Measurements from ENCODE around the gene MUC15. TPM values are rescaled to one million over a fixed set of nuclear protein-coding genes. Genes with fewer than 3 reads are reported as not detected.

MUC15 gene
- total RNA-seq, 1 experiment from 2014 or later: not detected

- no peak for TF ChIP-seq EZH2phosphoT487 (IDR thresholded peaks at IDR 0.05; ENCODE audit: borderline replicate concordance, low read length)
- no peak for TF ChIP-seq EZH2 (IDR thresholded peaks at IDR 0.05; ENCODE audit: low read length, unreplicated experiment)
- no peak for TF ChIP-seq CTCF (conservative IDR thresholded peaks at IDR 0.05; ENCODE audit: low read depth, low read length)
- no peak overlapping the region for H3K9ac ChIP-seq (ENCODE audit: low read length)
- H3K4me2 ChIP-seq (ENCODE audit: low read length): no peak overlapping the region
- intact Hi-C loops (cut with micrococcal nuclease): no loop called here
- no peaks in the 10 kb centered on the region for H3F3A ChIP-seq (ENCODE audit: low read length, unreplicated experiment)
- DNase-seq: no peak
- ChIA-PET POLR2A (ENCODE audit: unreplicated experiment) (no interaction called here), CTCF (interaction anchor here (0.6 kb wide), 1 partner anchor 48 kb away, joined by 4 read pairs; no protein-coding TSS in a partner anchor)
- H3K9me3 ChIP-seq (ENCODE audit: low read length): no peaks in the 10 kb centered on the region
- H3K36me3 ChIP-seq (ENCODE audit: low read depth, low read length): no peaks in the 10 kb centered on the region
- no peak for ATAC-seq
- no peak overlapping the region for H2AFZ ChIP-seq (ENCODE audit: low read length)
- H3K9me2 ChIP-seq (replicated peaks; ENCODE audit: low read length): no peaks in the 10 kb centered on the region
- no peak overlapping the region for H3K27ac ChIP-seq (ENCODE audit: low read length)
- H3K79me2 ChIP-seq (ENCODE audit: low read length): no peaks in the 10 kb centered on the region
- no TSS peak for BruUV-seq (replicated peaks)
- H3K4me3 ChIP-seq (ENCODE audit: low read length): no peak overlapping the region
- no peaks in the 10 kb centered on the region for H4K20me1 ChIP-seq (ENCODE audit: low read length)
- peaks cover 30% of the 10 kb centered on the region for H3K27me3 ChIP-seq (ENCODE audit: low read length)
- no peaks in the 10 kb centered on the region for H3K4me1 ChIP-seq (ENCODE audit: insufficient read depth, low read length)
These were observed 823 bp upstream of the MUC15 start for GRCh38 chr11:26572770-26573402.

GRCh38 chr11:26569646-26570045 lies 2.4 kb downstream of the MUC15 start:
- Histone ChIP-seq H3K9me2 (replicated peaks; ENCODE audit: low read length) (no peaks in the 10 kb centered on the region), H3F3A (ENCODE audit: low read length, unreplicated experiment) (no peaks in the 10 kb centered on the region), H3K79me2 (ENCODE audit: low read length) (no peaks in the 10 kb centered on the region), H4K20me1 (ENCODE audit: low read length) (no peaks in the 10 kb centered on the region), H3K27ac (ENCODE audit: low read length) (no peak overlapping the region), H3K4me3 (ENCODE audit: low read length) (no peak overlapping the region), H3K4me2 (ENCODE audit: low read length) (no peak overlapping the region), H3K27me3 (ENCODE audit: low read length) (peaks cover 30% of the 10 kb centered on the region), H2AFZ (ENCODE audit: low read length) (no peak overlapping the region), H3K4me1 (ENCODE audit: insufficient read depth, low read length) (no peaks in the 10 kb centered on the region), H3K36me3 (ENCODE audit: low read depth, low read length) (no peaks in the 10 kb centered on the region), H3K9ac (ENCODE audit: low read length) (no peak overlapping the region), H3K9me3 (ENCODE audit: low read length) (no peaks in the 10 kb centered on the region)
- CTCF ChIA-PET: no interaction called here
- BruUV-seq (replicated peaks): no TSS peak
- TF ChIP-seq EZH2 (IDR thresholded peaks at IDR 0.05; ENCODE audit: low read length, unreplicated experiment) (no peak), EZH2phosphoT487 (IDR thresholded peaks at IDR 0.05; ENCODE audit: borderline replicate concordance, low read length) (no peak), CTCF (conservative IDR thresholded peaks at IDR 0.05; ENCODE audit: low read depth, low read length) (no peak)
- DNase-seq (no peak), ATAC-seq (no peak)
- intact Hi-C loops (cut with micrococcal nuclease): no loop called here
- POLR2A ChIA-PET (ENCODE audit: unreplicated experiment): no interaction called here

GRCh38 chr11:26558190-26558589 lies 13.9 kb downstream of the MUC15 start:
- H3K27ac ChIP-seq (ENCODE audit: low read length): no peak overlapping the region
- intact Hi-C loops (cut with micrococcal nuclease): no loop called here
- no peaks in the 10 kb centered on the region for H3K79me2 ChIP-seq (ENCODE audit: low read length)
- ATAC-seq: no peak
- H3K9me3 ChIP-seq (ENCODE audit: low read length): no peaks in the 10 kb centered on the region
- peaks cover 20% of the 10 kb centered on the region for H3K27me3 ChIP-seq (ENCODE audit: low read length)
- H3K9me2 ChIP-seq (replicated peaks; ENCODE audit: low read length): no peaks in the 10 kb centered on the region
- no peak overlapping the region for H3K9ac ChIP-seq (ENCODE audit: low read length)
- H3K4me3 ChIP-seq (ENCODE audit: low read length): no peak overlapping the region
- H3F3A ChIP-seq (ENCODE audit: low read length, unreplicated experiment): no peaks in the 10 kb centered on the region
- BruUV-seq (replicated peaks): no TSS peak
- no peak overlapping the region for H2AFZ ChIP-seq (ENCODE audit: low read length)
- CTCF ChIA-PET: no interaction called here
- H3K4me1 ChIP-seq (ENCODE audit: insufficient read depth, low read length): no peaks in the 10 kb centered on the region
- no peak overlapping the region for H3K4me2 ChIP-seq (ENCODE audit: low read length)
- H4K20me1 ChIP-seq (ENCODE audit: low read length): no peaks in the 10 kb centered on the region
- POLR2A ChIA-PET (ENCODE audit: unreplicated experiment): no interaction called here
- H3K36me3 ChIP-seq (ENCODE audit: low read depth, low read length): no peaks in the 10 kb centered on the region
- no peak for TF ChIP-seq CTCF (conservative IDR thresholded peaks at IDR 0.05; ENCODE audit: low read depth, low read length)
- DNase-seq: no peak

Measured in PC-3 (cell line).